ENCODE data around the gene BCL11A. TPM values are rescaled to one million over a fixed set of nuclear protein-coding genes. Genes with fewer than 3 reads are reported as not detected.

The BCL11A gene
- total RNA-seq, 1 donor from 2014 or later = 10.7 TPM

DNA sequence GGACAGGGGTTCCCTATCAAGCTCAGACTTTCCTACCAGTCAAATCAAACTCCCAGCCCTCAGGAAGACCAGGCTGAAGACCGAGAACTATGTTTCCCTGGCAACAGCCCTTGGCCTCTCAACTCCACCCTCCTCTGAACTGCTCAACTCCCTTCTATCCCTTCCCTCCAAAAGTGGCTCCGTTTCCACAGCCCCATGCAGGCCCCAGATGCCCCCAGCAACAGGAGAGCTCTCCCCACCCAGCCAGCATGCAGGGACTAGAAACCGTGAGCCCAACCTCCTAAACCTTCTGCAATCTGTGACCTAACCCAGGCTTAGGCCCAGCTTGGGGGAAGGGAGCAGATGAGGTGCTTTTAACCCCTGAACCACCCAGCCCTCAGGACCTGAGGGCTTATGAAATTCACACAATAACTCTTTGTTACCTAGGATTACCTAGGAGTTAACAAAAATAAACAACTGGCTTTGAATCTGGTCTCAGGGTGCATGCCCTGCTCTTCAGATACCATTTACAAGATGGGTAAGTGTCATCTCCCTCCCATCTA, 87.2 kb downstream of the BCL11A start:
- H3K4me3 Mint-ChIP-seq (ENCODE audit: unreplicated experiment) = no peak overlapping the region
- H3K27me3 Mint-ChIP-seq (ENCODE audit: unreplicated experiment) = no peaks in the 10 kb centered on the region
- no peak overlapping the region for H3K27ac Mint-ChIP-seq (ENCODE audit: unreplicated experiment)
- DNase-seq (ENCODE audit: extremely low spot score, unreplicated experiment) = no peak
- peaks cover 3% of the 10 kb centered on the region for H3K36me3 Mint-ChIP-seq (ENCODE audit: unreplicated experiment)
- TF ChIP-seq, protein P1, sequence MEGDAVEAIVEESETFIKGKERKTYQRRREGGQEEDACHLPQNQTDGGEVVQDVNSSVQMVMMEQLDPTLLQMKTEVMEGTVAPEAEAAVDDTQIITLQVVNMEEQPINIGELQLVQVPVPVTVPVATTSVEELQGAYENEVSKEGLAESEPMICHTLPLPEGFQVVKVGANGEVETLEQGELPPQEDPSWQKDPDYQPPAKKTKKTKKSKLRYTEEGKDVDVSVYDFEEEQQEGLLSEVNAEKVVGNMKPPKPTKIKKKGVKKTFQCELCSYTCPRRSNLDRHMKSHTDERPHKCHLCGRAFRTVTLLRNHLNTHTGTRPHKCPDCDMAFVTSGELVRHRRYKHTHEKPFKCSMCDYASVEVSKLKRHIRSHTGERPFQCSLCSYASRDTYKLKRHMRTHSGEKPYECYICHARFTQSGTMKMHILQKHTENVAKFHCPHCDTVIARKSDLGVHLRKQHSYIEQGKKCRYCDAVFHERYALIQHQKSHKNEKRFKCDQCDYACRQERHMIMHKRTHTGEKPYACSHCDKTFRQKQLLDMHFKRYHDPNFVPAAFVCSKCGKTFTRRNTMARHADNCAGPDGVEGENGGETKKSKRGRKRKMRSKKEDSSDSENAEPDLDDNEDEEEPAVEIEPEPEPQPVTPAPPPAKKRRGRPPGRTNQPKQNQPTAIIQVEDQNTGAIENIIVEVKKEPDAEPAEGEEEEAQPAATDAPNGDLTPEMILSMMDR (IDR thresholded peaks at IDR 0.05) = no peak
- peaks cover 11% of the 10 kb centered on the region for H3K4me1 Mint-ChIP-seq (ENCODE audit: unreplicated experiment)
- H3K9me3 Mint-ChIP-seq (ENCODE audit: unreplicated experiment) = no peaks in the 10 kb centered on the region

DNA sequence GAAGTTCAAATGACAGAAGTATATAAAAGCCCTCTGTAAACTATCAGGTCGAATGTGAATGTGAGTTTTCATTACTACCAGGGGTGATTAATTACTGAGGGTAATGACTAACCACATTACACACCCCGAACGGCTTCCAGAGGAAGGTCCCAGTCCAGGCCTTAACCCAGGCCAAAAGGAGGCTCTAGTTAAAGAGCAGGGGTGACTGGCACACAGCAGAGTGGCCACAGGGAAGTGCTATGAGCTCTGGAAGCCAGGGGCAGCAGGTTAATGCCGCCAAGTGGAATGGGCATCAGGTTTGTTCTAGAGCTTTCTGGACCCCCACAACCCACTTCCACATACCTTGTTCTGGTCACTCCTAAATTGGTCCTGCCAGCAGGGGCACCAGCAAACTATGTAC, 87.7 kb downstream of the BCL11A start:
- Mint-ChIP-seq H3K27me3 (ENCODE audit: unreplicated experiment) (no peaks in the 10 kb centered on the region), H3K9me3 (ENCODE audit: unreplicated experiment) (no peaks in the 10 kb centered on the region), H3K4me1 (ENCODE audit: unreplicated experiment) (peaks cover 11% of the 10 kb centered on the region), H3K36me3 (ENCODE audit: unreplicated experiment) (peaks cover 3% of the 10 kb centered on the region), H3K27ac (ENCODE audit: unreplicated experiment) (no peak overlapping the region), H3K4me3 (ENCODE audit: unreplicated experiment) (no peak overlapping the region)
- TF ChIP-seq, protein P1 (IDR thresholded peaks at IDR 0.05) = no peak
- DNase-seq (ENCODE audit: extremely low spot score, unreplicated experiment) = peak; percentile 62

DNA sequence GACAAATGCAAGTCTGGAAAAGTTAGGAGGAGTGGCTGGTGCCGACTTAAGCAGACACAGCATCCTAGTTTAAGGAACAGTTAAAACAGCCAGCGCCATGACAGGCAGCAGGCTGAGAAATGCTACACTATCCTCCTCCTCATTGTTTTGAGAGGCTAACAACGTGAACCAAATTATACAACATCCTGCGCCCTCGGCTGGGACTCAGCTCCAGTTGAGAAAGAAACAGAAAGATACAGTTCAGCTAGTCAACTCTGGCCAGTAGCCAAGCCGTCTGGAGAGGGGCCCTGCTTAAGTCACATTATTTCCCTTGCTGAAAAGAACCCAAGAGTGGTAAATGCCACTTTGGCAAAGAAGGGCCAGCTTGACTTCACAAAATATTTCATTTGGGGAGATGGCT, 90.2 kb downstream of the BCL11A start:
- peak; percentile 81 for DNase-seq (ENCODE audit: extremely low spot score, unreplicated experiment)
- TF ChIP-seq, protein P1 (IDR thresholded peaks at IDR 0.05) = no peak
- H3K4me1 Mint-ChIP-seq (ENCODE audit: unreplicated experiment) = peaks cover 7% of the 10 kb centered on the region
- H3K36me3 Mint-ChIP-seq (ENCODE audit: unreplicated experiment) = peaks cover 3% of the 10 kb centered on the region
- no peak overlapping the region for H3K4me3 Mint-ChIP-seq (ENCODE audit: unreplicated experiment)
- no peaks in the 10 kb centered on the region for H3K9me3 Mint-ChIP-seq (ENCODE audit: unreplicated experiment)
- no peak overlapping the region for H3K27ac Mint-ChIP-seq (ENCODE audit: unreplicated experiment)
- H3K27me3 Mint-ChIP-seq (ENCODE audit: unreplicated experiment) = no peaks in the 10 kb centered on the region

DNA sequence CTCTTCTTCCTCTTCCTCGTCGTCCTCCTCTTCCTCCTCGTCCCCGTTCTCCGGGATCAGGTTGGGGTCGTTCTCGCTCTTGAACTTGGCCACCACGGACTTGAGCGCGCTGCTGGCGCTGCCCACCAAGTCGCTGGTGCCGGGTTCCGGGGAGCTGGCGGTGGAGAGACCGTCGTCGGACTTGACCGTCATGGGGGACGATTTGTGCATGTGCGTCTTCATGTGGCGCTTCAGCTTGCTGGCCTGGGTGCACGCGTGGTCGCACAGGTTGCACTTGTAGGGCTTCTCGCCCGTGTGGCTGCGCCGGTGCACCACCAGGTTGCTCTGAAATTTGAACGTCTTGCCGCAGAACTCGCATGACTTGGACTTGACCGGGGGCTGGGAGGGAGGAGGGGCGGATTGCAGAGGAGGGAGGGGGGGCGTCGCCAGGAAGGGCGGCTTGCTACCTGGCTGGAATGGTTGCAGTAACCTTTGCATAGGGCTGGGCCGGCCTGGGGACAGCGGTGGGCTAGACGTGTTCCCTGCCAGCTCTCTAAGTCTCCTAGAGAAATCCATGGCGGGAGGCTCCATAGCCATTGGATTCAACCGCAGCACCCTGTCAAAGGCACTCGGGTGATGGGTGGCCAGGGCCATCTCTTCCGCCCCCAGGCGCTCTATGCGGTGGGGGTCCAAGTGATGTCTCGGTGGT, 91.9 kb downstream of the BCL11A start:
- TF ChIP-seq, protein P1 (IDR thresholded peaks at IDR 0.05) = no peak
- Mint-ChIP-seq H3K36me3 (ENCODE audit: unreplicated experiment) (peaks cover 3% of the 10 kb centered on the region), H3K27ac (ENCODE audit: unreplicated experiment) (no peak overlapping the region), H3K27me3 (ENCODE audit: unreplicated experiment) (no peaks in the 10 kb centered on the region), H3K9me3 (ENCODE audit: unreplicated experiment) (no peaks in the 10 kb centered on the region), H3K4me3 (ENCODE audit: unreplicated experiment) (no peak overlapping the region), H3K4me1 (ENCODE audit: unreplicated experiment) (peaks cover 7% of the 10 kb centered on the region)
- peak; percentile 80 for DNase-seq (ENCODE audit: extremely low spot score, unreplicated experiment)

DNA sequence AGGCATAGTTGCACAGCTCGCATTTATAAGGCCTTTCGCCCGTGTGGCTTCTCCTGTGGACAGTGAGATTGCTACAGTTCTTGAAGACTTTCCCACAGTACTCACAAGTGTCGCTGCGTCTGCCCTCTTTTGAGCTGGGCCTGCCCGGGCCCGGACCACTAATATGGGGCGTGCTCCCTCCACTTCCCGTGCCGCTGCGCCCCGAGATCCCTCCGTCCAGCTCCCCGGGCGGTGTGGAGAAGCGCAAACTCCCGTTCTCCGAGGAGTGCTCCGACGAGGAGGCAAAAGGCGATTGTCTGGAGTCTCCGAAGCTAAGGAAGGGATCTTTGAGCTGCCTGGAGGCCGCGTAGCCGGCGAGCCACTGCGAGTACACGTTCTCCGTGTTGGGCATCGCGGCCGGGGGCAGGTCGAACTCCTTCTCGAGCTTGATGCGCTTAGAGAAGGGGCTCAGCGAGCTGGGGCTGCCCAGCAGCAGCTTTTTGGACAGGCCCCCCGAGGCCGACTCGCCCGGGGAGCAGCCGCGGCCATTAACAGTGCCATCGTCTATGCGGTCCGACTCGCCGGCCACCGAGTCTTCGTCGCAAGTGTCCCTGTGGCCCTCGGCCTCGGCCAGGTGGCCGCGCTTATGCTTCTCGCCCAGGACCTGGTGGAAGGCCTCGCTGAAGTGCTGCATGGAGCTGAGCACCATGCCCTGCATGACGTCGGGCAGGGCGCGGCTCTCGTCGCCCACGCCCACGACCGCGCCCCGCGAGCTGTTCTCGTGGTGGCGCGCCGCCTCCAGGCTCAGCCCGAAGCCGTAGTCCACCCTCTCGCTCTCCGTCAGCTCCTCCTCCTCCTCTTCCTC, 92.7 kb downstream of the BCL11A start:
- peaks cover 3% of the 10 kb centered on the region for H3K36me3 Mint-ChIP-seq (ENCODE audit: unreplicated experiment)
- H3K27ac Mint-ChIP-seq (ENCODE audit: unreplicated experiment) = no peak overlapping the region
- H3K27me3 Mint-ChIP-seq (ENCODE audit: unreplicated experiment) = no peaks in the 10 kb centered on the region
- peak; percentile 84 for DNase-seq (ENCODE audit: extremely low spot score, unreplicated experiment)
- H3K4me1 Mint-ChIP-seq (ENCODE audit: unreplicated experiment) = peaks cover 7% of the 10 kb centered on the region
- H3K4me3 Mint-ChIP-seq (ENCODE audit: unreplicated experiment) = no peak overlapping the region
- no peaks in the 10 kb centered on the region for H3K9me3 Mint-ChIP-seq (ENCODE audit: unreplicated experiment)
- TF ChIP-seq, protein P1 (IDR thresholded peaks at IDR 0.05) = no peak

Measured in osteocyte (in vitro differentiated cells).